Measurements from ENCODE around the gene GRIK5.
"Not testable (repeated sequence)": the region's sequence is repeated elsewhere in the genome, so short reads cannot be mapped to it uniquely, and the experiment has no call there.

The GRIK5 gene

DNA sequence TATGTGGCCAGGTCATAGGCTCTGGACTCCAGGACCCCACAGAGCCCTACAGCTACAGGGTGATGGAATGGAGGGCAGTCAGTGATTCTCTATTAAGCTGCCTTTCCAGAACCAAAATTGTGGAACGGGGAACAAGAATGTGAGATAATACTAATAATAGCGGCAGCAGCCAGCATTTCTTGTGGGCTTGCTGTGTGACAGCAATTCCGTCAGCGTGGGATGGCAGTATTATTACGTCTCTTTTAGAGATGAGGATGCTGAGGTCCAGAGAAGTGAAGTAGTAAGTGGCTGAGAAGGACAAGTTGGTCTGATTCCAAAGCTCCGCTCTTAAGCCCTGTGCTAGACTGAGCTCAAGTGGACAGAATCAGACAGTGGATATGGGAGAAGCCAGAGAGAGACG, 24.4 kb downstream of the GRIK5 start:
- no peaks in the 10 kb centered on the region for H3K4me1 Mint-ChIP-seq
- H3K27ac Mint-ChIP-seq = no peak overlapping the region
- H3K27me3 Mint-ChIP-seq (ENCODE audit: low read depth) = no peaks in the 10 kb centered on the region
- no peak overlapping the region for H3K4me3 Mint-ChIP-seq
- H3K9me3 Mint-ChIP-seq = no peaks in the 10 kb centered on the region
- TF ChIP-seq, protein P1, sequence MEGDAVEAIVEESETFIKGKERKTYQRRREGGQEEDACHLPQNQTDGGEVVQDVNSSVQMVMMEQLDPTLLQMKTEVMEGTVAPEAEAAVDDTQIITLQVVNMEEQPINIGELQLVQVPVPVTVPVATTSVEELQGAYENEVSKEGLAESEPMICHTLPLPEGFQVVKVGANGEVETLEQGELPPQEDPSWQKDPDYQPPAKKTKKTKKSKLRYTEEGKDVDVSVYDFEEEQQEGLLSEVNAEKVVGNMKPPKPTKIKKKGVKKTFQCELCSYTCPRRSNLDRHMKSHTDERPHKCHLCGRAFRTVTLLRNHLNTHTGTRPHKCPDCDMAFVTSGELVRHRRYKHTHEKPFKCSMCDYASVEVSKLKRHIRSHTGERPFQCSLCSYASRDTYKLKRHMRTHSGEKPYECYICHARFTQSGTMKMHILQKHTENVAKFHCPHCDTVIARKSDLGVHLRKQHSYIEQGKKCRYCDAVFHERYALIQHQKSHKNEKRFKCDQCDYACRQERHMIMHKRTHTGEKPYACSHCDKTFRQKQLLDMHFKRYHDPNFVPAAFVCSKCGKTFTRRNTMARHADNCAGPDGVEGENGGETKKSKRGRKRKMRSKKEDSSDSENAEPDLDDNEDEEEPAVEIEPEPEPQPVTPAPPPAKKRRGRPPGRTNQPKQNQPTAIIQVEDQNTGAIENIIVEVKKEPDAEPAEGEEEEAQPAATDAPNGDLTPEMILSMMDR (IDR thresholded peaks at IDR 0.05; ENCODE audit: unreplicated experiment in 3 of 3) = no peak
- H3K36me3 Mint-ChIP-seq (ENCODE audit: low read depth) = peaks cover 3% of the 10 kb centered on the region

DNA sequence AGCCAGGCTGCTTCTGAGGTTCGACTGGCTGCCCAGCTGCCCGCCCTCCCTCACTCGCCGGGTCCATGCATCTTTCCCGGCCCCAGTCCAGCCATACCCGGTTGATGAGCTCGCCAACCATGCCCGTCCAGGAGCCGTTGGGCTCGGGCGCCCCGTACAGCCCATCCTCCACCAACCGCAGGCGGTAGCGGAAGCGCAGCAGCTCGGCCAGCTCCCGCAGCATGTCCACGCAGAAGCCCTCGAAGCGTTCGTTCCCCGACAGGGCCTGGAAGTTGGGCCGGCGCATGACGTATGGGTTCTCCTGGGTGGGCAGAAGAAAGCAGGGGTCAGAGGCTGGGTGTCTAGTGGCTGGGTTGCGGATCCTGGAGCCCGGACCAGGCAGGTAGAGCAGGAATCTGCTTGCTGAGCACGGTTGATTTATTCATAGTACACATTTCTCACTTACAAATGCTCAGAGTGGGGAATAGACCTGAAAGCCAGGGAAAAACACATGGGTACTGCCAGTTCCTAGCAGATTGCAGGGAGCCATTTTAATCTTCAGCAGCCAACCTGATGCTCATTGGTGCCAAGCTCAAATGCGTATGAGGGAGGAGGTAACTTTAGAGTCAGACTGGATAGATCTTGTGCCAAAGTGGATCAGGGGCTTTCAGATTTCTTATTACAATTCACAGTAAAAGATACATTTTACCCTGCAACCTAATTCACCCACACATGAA, 27.4 kb downstream of the GRIK5 start:
- Mint-ChIP-seq H3K4me1 (no peaks in the 10 kb centered on the region), H3K36me3 (ENCODE audit: low read depth) (no peaks in the 10 kb centered on the region), H3K4me3 (no peak overlapping the region), H3K27ac (no peak overlapping the region), H3K9me3 (no peaks in the 10 kb centered on the region), H3K27me3 (ENCODE audit: low read depth) (no peaks in the 10 kb centered on the region)
- TF ChIP-seq, protein P1 (IDR thresholded peaks at IDR 0.05; ENCODE audit: unreplicated experiment in 3 of 3) = no peak

DNA sequence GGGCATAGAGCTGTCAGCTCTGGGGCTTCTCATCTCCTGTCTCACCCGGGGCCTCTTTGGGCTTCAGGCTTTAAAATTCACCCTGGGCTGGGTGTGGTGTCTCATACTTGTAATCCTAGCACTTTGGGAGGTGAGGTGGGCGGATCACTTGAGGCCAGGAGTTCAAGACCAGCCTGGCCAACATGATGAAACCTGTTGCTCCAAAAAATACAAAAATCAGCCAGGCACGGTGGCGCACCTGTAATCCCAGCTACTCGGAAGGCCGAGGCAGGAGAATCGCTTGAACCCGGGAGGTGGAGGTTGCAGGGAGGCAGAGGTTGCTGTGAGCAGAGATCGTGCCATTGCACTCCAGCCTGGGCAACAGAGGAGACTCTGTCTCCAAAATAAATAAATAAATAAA, 29.5 kb downstream of the GRIK5 start:
- not testable (repeated sequence) for H3K4me1 Mint-ChIP-seq; H3K27me3 Mint-ChIP-seq (ENCODE audit: low read depth); H3K36me3 Mint-ChIP-seq (ENCODE audit: low read depth); H3K27ac Mint-ChIP-seq; H3K4me3 Mint-ChIP-seq; H3K9me3 Mint-ChIP-seq

DNA sequence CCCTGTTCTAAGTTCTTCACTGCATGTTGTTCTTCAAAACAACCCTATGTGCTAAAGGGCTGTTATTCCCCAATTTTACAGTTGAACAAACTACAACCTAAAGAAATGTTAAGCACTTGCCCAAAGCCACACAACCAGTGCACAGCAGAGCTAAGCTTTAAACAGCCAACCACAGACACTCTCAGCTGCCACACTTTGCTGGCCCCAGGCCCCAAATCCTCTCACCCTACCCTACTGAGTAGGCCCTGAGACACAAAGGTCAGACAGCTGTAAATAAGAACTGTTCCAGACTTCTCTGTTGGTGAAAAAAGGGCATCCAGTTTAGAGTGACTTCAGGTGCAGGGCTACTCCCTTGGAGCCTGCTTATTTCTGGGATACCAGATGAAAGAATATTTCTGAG, 30.0 kb downstream of the GRIK5 start:
- Mint-ChIP-seq H3K27ac (no peak overlapping the region), H3K4me3 (no peak overlapping the region), H3K27me3 (ENCODE audit: low read depth) (no peaks in the 10 kb centered on the region), H3K36me3 (ENCODE audit: low read depth) (no peaks in the 10 kb centered on the region), H3K9me3 (no peaks in the 10 kb centered on the region), H3K4me1 (no peaks in the 10 kb centered on the region)
- TF ChIP-seq, protein P1 (IDR thresholded peaks at IDR 0.05; ENCODE audit: unreplicated experiment in 3 of 3) = no peak

DNA sequence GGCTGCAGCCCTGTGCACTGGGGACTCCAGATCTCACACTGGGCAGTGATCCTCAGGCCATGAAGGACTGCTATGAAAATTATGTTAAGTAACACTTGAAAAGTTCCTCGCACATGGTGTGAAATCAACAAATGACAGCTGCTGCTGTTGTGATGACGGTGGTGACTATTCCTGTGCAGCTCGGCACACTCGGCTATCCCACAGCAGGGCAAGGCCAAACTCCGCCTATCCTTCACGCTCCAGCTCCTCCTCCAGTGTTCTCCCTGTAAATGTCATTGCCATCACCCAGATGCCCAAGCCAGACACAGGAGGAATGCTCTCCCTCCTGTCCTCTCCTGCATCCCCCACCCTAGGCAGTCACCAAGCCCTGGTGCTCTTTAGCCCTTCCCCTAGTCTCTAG, 31.3 kb downstream of the GRIK5 start:
- Mint-ChIP-seq H3K27me3 (ENCODE audit: low read depth) (no peaks in the 10 kb centered on the region), H3K9me3 (no peaks in the 10 kb centered on the region), H3K4me1 (peaks cover 6% of the 10 kb centered on the region), H3K4me3 (no peak overlapping the region), H3K27ac (no peak overlapping the region), H3K36me3 (ENCODE audit: low read depth) (no peaks in the 10 kb centered on the region)
- TF ChIP-seq, protein P1 (IDR thresholded peaks at IDR 0.05; ENCODE audit: unreplicated experiment in 3 of 3) = no peak

DNA sequence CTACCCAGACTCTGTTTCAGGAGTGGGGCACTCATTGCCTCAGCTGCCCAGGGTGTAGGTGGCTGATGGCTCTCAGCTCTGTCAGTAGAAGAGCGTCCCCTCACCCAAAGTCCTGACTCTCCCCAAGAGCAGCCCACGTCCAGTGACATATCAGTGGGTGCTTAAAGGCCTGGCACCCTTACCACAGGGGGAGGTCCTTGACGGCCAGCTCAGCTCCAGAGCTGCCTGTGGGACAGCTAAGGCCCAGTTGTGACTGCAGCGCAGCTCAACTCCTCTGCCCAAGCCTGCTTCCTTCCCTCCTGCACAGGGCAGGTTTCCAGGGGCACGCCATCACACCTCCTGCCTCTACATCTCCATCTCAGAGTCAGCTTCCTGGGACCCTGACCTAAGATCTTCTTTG, 32.4 kb downstream of the GRIK5 start:
- no peak overlapping the region for H3K27ac Mint-ChIP-seq
- no peak overlapping the region for H3K4me3 Mint-ChIP-seq
- H3K27me3 Mint-ChIP-seq (ENCODE audit: low read depth) = no peaks in the 10 kb centered on the region
- TF ChIP-seq, protein P1 (IDR thresholded peaks at IDR 0.05; ENCODE audit: unreplicated experiment in 3 of 3) = no peak
- H3K9me3 Mint-ChIP-seq = no peaks in the 10 kb centered on the region
- H3K4me1 Mint-ChIP-seq = peaks cover 8% of the 10 kb centered on the region
- H3K36me3 Mint-ChIP-seq (ENCODE audit: low read depth) = no peaks in the 10 kb centered on the region

Measured in nephron (organoid).